GM21576 (cell line): ENCODE measurements around the gene GKN1.
"Not testable (repeated sequence)": the region's sequence is repeated elsewhere in the genome, so short reads cannot be mapped to it uniquely, and the experiment has no call there.

Source experiments
- ATAC-seq: cut with Tn5 transposase; IDR thresholded peaks from one replicate; pipeline ENCODE4 v1.9.1; 2021; ENCODE audit warnings: mild to moderate bottlenecking, moderate library complexity; ENCODE audit not compliant: unreplicated experiment

Gene GKN1

GRCh38 chr2:68955432-68955831 is 19.0 kb upstream of the GKN1 start:
- ATAC-seq: not testable (repeated sequence)

DNA sequence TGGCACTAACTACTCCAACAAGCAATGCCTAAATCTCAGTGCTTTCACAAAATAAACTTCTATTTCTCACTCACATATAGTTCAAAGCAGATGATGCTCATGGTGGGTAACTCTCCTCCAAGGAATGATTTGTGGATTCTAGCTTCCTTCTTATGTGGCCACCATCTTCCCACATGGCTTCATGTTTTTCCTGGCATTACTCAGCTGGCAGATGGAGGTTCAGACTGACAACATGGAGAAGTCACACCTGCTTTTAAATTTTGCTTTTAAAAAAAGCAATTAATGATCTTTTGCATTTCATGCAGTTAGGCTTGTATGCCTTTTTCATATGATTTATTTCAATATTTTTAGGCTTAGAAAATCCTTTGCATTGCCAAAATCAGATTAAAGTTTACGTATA is 15.4 kb upstream of the GKN1 start:
- ATAC-seq: no peak

- ATAC-seq: no peak
These were observed 13.1 kb upstream of the GKN1 start for GRCh38 chr2:68961380-68961779.

- no peak for ATAC-seq
These were observed 10.2 kb upstream of the GKN1 start for GRCh38 chr2:68964282-68964681.

GRCh38 chr2:68968221-68968620 is 6.2 kb upstream of the GKN1 start:
- no peak for ATAC-seq

DNA sequence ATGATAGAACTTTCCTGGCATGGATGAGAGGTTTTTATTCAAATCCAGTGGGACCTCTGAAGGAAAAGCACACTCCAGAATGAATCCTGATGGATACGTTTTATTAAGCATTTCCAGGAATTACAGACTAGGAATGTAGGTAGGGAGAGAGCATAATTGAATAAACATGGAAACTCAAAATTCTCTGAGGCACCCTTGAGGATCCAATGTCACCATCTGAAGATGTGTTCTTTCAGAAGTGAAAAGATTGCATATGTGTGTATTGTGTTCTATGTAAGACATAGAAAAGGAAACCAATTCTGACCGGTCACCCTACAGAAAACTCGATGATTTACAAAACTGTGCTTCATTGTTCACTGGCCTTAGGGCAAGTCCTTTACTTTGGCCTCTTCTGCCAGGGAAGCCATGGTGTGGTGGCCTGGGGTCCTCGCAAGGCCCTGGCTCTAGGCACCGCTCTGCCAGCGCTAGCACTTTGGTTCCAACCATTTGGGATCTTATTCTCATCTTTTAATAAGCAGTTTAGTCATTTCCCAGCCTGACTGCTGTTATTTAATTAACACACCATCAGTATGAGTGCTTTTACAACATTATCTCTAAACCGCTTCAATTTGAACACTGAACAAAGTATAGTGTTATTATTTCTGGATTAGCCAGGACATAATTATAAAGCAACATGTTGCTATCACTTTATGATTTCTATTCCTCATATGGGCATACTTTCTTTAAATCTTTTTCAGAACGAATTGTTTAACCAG is 4.5 kb upstream of the GKN1 start:
- ATAC-seq: no peak

DNA sequence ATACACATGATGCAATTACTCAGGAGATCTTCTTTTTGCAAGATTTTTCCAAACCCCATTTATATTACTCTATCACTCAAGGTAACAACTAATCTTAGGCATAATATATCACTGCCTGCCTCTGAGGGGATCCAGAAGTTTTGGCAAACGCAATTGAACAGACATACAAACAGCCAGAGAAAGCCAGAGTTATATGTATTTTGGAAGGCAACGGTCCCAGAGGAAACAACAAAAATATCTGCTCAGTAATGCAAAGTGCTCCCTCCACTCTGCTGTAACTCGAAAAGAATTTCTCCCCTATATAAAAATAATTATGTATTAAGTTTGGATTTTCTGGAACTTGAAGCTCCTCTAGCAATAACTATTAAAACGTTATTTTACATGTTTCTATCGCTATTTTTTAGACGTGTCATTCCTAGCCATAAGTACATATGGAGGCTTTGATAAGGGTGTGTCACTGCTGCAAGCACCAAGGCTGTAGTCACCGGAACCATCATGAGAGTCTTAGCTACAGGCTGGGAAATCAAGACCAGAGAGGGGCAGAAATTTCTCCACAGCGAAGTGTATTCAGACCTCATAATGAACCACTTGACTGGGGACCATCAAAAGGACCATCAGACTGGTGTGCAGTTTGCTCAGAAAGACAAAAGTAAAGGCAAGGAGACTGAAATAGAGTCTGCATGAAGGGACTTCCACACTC is 3.7 kb upstream of the GKN1 start:
- no peak for ATAC-seq

- no peak for ATAC-seq
These were observed 2.7 kb upstream of the GKN1 start for GRCh38 chr2:68971591-68972231.

- no peak for ATAC-seq
These were observed 670 bp downstream of the GKN1 start for GRCh38 chr2:68974946-68975665.

GRCh38 chr2:68975844-68976243 is 1.4 kb downstream of the GKN1 start:
- no peak for ATAC-seq

DNA sequence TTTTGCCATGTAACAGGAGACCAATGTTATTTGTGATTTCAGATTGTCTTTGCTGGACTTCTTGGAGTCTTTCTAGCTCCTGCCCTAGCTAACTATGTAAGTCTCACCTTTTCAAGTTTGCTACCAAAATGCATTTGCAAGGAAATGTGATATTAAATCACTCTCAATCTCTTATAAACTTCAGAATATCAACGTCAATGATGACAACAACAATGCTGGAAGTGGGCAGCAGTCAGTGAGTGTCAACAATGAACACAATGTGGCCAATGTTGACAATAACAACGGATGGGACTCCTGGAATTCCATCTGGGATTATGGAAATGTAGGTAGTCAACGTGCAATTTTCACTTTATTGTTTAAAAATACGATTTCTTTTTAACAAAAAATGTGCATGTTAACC is 3.0 kb downstream of the GKN1 start:
- ATAC-seq: no peak

- no peak for ATAC-seq
These were observed 3.7 kb downstream of the GKN1 start for GRCh38 chr2:68978098-68978497.

DNA sequence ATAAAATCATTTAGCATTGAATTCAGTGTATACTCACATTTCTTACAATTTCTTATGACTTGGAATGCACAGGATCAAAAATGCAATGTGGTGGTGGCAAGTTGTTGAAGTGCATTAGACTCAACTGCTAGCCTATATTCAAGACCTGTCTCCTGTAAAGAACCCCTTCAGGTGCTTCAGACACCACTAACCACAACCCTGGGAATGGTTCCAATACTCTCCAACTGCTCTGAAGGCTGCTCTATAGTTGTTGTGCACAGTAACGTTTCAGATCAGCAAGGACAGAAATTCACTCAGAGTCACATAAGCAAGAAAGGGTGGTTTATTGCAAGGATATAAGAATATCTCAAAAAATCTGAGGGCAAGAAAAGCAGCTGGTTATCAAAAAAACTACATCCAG is 6.5 kb downstream of the GKN1 start:
- no peak for ATAC-seq

DNA sequence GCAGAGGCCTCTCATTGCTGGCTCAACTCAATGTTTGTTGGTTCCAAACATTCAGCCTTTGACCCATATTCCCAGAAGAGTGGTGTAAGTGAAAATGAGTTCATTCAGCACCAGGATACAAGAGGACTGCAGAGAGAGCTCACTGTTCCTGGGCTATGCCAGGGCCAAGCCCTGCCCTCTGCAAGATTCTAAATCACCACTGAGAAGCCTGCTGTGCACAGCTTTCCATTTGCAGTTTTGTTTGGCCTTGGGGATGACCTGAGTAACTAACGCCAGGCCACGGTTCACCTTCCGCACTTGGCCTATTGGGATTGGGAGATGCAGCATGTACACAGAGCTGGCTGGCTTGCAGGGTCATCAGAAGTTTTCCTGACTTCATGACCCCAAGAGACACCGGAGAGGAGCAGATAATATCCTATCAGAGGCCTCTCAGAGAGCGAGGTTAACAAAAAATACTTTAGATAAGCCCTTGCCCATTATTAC is 12.6 kb downstream of the GKN1 start:
- no peak for ATAC-seq

DNA sequence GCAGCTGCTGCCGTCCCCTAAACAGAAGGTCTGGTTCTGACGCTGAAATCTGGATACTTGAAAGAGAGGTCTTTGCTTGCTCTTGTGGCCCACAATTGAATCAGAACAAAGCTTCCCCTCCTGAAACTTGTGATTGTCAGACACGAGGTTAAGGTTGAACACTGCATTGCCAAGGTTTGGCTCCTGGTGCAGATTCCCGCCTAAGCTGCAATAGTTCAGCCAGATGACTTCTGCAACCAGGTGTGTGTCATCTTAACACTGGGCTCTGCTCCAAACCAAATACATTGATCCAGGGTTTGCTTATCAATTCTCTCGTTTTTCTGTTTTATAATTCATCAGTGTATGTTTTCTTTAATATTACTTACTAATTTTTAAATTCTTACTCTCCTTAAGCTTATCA is 14.6 kb downstream of the GKN1 start:
- ATAC-seq: no peak

DNA sequence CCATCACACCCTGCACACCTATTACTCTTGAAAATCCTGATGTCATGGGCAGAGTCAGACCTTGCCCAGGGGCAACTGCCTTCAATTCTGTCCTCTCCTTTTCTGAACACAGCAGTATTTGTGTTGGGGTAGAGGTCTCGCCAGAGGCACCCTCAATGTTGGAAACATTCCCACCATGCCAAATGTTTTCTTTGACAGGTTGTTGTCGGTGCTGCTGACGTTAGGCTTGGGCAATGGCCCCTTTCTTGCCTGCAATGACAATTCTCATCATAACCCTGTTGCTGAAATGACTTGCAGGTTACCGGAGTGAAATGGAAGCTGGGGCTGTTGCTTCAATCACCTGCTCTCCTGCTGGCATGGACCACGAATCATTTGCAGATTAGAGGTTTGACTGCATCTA is 17.9 kb downstream of the GKN1 start:
- ATAC-seq: no peak

DNA sequence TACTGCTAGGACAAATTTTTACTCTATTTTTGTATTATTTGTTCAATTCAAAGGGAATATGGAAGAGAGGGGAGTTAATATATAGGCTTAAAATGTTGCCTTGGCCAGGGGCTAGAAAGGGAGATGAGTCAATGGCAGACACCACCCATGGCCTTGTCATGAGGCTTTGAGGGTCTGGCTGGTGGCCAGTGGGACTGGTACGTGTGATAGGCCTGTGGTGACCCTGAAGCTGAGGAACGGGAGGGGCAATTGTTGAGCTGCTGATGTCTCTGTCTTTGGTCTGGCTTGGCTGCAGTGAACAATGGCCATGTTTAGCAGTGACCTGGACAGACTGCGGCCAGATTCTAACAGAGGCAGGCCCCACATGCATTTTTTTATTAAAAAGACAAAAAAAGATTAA is 18.5 kb downstream of the GKN1 start:
- ATAC-seq: no peak

DNA sequence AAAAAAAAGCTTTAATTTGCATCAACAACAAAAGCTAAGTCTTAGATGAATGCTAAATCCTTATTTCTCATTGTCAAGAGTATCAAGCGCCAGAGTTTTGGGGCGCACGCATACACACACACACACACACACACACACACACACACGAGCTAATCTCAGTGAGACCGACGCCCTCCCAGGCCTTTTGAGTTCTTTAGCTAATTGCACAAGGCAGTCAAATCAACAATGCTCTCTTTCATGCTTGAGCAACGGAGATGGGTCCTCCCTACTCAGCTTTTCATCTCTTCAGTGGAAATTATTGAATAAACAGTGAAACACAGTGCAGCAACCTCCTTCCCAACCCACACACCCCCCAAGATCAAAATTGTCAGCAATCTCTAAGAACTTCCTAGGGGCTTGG is 19.2 kb downstream of the GKN1 start:
- ATAC-seq: no peak

- no peak for ATAC-seq
These were observed 20.4 kb downstream of the GKN1 start for GRCh38 chr2:68994864-68995263.

- ATAC-seq: no peak
These were observed 21.5 kb downstream of the GKN1 start for GRCh38 chr2:68995916-68996315.

- ATAC-seq: no peak
These were observed 23.0 kb downstream of the GKN1 start for GRCh38 chr2:68997401-68997800.
